ENCODE results near the gene NUCB1. TPM values are rescaled to one million over a fixed set of nuclear protein-coding genes. Genes with fewer than 3 reads are reported as not detected.

NUCB1 gene
- total and polyA plus RNA-seq, 9 of the 15 experiments (the other 6 are each of a cell fraction or from before 2014, with no cell fraction given) = 3.1 to 153 (median 71.7) TPM

DNA sequence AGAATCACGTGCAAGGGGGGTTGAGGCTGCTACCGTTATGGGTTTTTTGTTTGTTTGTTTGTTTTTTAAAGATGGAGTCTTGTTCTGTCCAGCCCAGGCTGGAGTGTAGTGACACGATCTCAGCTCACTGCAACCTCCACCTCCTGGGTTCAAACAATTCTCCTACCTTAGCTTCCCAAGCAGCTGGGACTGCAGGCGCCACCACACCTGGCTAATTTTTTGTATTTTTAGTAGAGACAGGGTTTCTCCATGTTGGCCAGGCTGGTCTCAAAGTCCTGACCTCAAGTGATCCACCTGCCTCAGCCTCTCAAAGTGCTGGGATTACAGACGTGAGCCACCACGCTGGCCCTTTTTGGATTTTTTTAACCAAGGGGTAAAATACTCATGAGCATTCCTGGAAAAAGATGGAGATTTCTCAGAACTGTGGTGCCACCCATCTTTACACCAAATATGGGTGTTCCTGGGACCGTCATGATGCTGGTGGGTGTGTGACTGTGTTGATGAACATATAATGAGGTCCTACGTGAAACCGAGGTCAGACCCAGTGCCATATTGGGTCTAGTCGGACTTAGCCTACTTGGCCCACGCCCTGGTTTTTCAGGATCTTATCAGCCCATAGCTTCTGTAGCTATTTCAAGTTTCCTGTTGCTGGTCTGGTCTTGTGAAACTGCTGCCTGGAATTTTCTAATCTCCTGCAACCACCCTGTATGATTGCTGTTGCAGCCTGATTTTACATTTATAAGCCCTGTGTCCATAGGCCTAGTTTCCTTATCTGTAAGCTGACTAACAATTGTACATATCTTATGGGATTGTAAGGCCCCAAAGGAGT, 21.7 kb upstream of the NUCB1 start (continued):
- TF ChIP-seq, protein P1, sequence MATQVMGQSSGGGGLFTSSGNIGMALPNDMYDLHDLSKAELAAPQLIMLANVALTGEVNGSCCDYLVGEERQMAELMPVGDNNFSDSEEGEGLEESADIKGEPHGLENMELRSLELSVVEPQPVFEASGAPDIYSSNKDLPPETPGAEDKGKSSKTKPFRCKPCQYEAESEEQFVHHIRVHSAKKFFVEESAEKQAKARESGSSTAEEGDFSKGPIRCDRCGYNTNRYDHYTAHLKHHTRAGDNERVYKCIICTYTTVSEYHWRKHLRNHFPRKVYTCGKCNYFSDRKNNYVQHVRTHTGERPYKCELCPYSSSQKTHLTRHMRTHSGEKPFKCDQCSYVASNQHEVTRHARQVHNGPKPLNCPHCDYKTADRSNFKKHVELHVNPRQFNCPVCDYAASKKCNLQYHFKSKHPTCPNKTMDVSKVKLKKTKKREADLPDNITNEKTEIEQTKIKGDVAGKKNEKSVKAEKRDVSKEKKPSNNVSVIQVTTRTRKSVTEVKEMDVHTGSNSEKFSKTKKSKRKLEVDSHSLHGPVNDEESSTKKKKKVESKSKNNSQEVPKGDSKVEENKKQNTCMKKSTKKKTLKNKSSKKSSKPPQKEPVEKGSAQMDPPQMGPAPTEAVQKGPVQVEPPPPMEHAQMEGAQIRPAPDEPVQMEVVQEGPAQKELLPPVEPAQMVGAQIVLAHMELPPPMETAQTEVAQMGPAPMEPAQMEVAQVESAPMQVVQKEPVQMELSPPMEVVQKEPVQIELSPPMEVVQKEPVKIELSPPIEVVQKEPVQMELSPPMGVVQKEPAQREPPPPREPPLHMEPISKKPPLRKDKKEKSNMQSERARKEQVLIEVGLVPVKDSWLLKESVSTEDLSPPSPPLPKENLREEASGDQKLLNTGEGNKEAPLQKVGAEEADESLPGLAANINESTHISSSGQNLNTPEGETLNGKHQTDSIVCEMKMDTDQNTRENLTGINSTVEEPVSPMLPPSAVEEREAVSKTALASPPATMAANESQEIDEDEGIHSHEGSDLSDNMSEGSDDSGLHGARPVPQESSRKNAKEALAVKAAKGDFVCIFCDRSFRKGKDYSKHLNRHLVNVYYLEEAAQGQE (IDR thresholded peaks at IDR 0.05; ENCODE audit: borderline replicate concordance) = peak; percentile 55
- TF ChIP-seq, protein P1 (CRISPR knock-in tag; IDR thresholded peaks at IDR 0.05; ENCODE audit: low read depth) = no peak
- peak; percentile 52; the same call in 1 of the 2 replicates for TF ChIP-seq RAD51 (IDR thresholded peaks at IDR 0.05; ENCODE audit: borderline replicate concordance, low read depth)
- peak; percentile 100 for TF ChIP-seq TCF3 (CRISPR knock-in tag; IDR thresholded peaks at IDR 0.05)
- peak; percentile 97 for TF ChIP-seq MTA2 (IDR thresholded peaks at IDR 0.05; ENCODE audit: low read depth)
- TF ChIP-seq, protein P2, sequence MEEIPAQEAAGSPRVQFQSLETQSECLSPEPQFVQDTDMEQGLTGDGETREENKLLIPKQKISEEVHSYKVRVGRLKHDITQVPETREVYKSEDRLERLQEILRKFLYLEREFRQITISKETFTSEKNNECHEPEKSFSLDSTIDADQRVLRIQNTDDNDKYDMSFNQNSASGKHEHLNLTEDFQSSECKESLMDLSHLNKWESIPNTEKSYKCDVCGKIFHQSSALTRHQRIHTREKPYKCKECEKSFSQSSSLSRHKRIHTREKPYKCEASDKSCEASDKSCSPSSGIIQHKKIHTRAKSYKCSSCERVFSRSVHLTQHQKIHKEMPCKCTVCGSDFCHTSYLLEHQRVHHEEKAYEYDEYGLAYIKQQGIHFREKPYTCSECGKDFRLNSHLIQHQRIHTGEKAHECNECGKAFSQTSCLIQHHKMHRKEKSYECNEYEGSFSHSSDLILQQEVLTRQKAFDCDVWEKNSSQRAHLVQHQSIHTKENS (CRISPR knock-in tag; IDR thresholded peaks at IDR 0.05) = no peak
- TF ChIP-seq, protein P3, sequence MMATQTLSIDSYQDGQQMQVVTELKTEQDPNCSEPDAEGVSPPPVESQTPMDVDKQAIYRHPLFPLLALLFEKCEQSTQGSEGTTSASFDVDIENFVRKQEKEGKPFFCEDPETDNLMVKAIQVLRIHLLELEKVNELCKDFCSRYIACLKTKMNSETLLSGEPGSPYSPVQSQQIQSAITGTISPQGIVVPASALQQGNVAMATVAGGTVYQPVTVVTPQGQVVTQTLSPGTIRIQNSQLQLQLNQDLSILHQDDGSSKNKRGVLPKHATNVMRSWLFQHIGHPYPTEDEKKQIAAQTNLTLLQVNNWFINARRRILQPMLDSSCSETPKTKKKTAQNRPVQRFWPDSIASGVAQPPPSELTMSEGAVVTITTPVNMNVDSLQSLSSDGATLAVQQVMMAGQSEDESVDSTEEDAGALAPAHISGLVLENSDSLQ (IDR thresholded peaks at IDR 0.05) = peak; percentile 34; the same call in 1 of the 2 replicates
- TF ChIP-seq MCM3 (IDR thresholded peaks at IDR 0.05) = no peak
- TF ChIP-seq KLF6 (CRISPR knock-in tag; IDR thresholded peaks at IDR 0.05; ENCODE audit: borderline replicate concordance) = no peak; the same call in 1 of the 2 replicates
- TF ChIP-seq DDX20 (tag; IDR thresholded peaks at IDR 0.05; ENCODE audit: low read depth) = no peak
- peak; percentile 91 for TF ChIP-seq ILF3 (IDR thresholded peaks at IDR 0.05; ENCODE audit: borderline replicate concordance)
- peak; percentile 47; the same call in 1 of the 2 replicates for TF ChIP-seq ZNF175 (CRISPR knock-in tag; IDR thresholded peaks at IDR 0.05; ENCODE audit: low read depth)
- TF ChIP-seq NR2C2 (CRISPR knock-in tag; IDR thresholded peaks at IDR 0.05) = no peak; the same call in 1 of the 2 replicates
- peak; percentile 76 for TF ChIP-seq NR2C2 (tag; IDR thresholded peaks at IDR 0.05)
- peak; percentile 75 for TF ChIP-seq HMGN3 (IDR thresholded peaks at IDR 0.05; ENCODE audit: borderline replicate concordance, extremely low read depth, insufficient read length, low read depth, low read length)
- TF ChIP-seq FOXA3 (CRISPR knock-in tag; conservative IDR thresholded peaks at IDR 0.05 in 1 of 2, IDR thresholded peaks at IDR 0.05 in 1 of 2) = peak; percentile 86 to 95
